HG03060 (cell line): ENCODE results near the gene FOXP4.

Source experiments
- ATAC-seq: cut with Tn5 transposase; IDR thresholded peaks from one replicate; pipeline ENCODE4 v1.9.1; 2021; ENCODE audit warnings: low read depth, moderate number of reproducible peaks; ENCODE audit not compliant: unreplicated experiment

Gene FOXP4

GRCh38 chr6:41641352-41641925 is 95.3 kb downstream of the FOXP4 start:
- no peak for ATAC-seq

GRCh38 chr6:41642090-41642959 is 96.1 kb downstream of the FOXP4 start:
- no peak for ATAC-seq

GRCh38 chr6:41642960-41643898 is 97.0 kb downstream of the FOXP4 start:
- no peak for ATAC-seq

GRCh38 chr6:41643899-41644269 is 97.7 kb downstream of the FOXP4 start:
- no peak for ATAC-seq

GRCh38 chr6:41644297-41644879 is 98.2 kb downstream of the FOXP4 start:
- no peak for ATAC-seq

- ATAC-seq = no peak
These were observed 98.9 kb downstream of the FOXP4 start for GRCh38 chr6:41645007-41645618.

GRCh38 chr6:41646026-41646795 is 100.0 kb downstream of the FOXP4 start:
- ATAC-seq = no peak

GRCh38 chr6:41647061-41647511 is 100.9 kb downstream of the FOXP4 start:
- no peak for ATAC-seq

- no peak for ATAC-seq
These were observed 101.9 kb downstream of the FOXP4 start for GRCh38 chr6:41648070-41648585.

DNA sequence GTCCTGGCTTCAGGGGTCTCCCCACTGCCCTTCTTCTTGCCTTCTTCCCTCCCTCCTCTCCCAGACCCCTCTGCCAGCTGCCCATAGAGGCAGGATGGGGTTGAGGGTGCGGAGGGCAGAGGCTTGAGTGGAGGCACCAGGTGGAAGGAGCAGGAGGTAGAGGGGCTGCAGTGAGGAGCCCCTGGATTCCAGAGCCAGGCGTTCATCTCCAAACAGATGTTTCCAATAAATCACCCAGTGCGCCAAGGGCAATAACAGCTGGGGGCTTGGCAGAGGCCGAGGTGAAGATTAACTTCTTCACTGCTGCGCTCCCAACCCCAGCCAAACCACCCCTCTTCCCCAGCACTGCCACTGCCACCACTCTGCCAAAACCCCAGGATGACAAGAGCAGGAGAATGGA is 102.7 kb downstream of the FOXP4 start:
- ATAC-seq = no peak

GRCh38 chr6:41649596-41649995 is 103.4 kb downstream of the FOXP4 start:
- ATAC-seq = no peak

DNA sequence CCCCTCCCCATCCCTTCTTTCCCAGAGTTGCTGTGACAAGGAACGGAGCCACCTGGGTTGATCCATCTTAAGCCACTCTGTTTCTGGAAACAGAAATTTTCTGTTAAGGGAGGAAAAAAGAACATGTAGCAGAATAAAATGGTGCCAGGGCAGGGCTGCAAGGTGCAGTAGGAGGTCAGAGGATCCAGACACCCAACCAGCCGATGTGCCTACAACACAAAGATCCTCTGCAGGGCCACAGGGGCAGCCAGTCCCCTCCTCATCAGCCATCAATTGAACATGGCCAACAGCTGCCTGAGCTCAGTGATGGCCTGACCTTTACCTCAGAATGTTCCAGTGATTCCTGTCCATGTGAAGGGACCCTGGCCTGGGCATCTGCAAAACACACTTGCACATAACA is 103.9 kb downstream of the FOXP4 start:
- no peak for ATAC-seq

DNA sequence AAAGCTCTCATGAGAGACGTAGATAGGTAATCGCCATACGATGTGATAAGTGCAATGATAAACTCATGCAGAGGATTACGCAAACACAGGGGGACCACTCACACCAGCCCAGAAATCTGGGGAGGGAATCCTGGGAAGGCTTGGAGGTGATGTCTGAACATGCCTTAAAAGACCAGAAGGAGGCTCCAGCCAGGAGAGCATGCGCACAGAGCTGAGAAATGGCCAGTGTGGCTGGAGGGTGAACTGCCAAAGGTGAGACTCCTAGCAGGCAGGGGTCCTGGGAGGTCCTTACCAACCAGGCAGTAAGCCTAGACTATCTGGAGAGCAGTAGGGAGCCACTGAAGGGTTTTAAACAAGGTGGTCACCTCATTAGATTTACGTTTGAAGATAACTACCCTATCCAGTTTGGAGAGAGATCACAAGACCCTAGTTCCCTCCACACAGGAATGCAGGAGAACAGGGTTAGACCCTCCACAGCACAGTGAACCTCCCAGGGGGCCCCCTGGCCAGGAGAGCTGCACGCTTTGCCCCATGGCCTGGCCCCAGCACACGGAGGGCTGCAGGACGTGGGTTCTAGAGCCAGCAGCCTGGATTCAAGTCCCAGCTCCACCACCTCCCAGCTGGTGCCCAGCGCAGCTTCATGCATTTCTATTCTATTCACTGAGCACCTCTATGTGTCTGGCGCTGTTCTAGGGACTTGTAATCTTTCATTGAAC is 105.2 kb downstream of the FOXP4 start:
- ATAC-seq = no peak
